IMR-90 (cell line): ENCODE results near the gene BCAS3. TPM values are rescaled to one million over a fixed set of nuclear protein-coding genes. Genes with fewer than 3 reads are reported as not detected.

Experiments used
- ATAC-seq: fragments of 200-7000 bp; cut with Tn5 transposase; 2 replicates; pipeline ENCODE4 v1.9.1; 2020; ENCODE audit warnings: low read depth, mild to moderate bottlenecking, moderate library complexity
- BruUV-seq: library from RNA; stranded (reverse); fragments of 400-500 nt; replicated peaks from 2 replicates; lab custom pipeline; 2021; lab: Mats Ljungman, UMichigan
- CTCF ChIA-PET: fragments of 300-600 bp; formaldehyde crosslinking; extraction: SDS; loops from one replicate; lab custom pipeline; 2021; ENCODE audit warnings: antibody characterized with exemption; lab: Yijun Ruan, JAX
- POLR2A ChIA-PET: fragments of 300-600 bp; sonication (Branson Sonifier 250); formaldehyde crosslinking; loops from one replicate; lab custom pipeline; 2022; ENCODE audit warnings: antibody characterized with exemption; ENCODE audit not compliant: unreplicated experiment; lab: Charles Lee
- DNase-seq: peaks from one replicate; pipeline ENCODE4 v3.0.0; 2013
- H2AFZ ChIP-seq: replicated peaks from 2 replicates; pipeline ENCODE3; 2013; ENCODE audit warnings: low read length, mild to moderate bottlenecking; ENCODE audit not compliant: poor library complexity
- H2AK5ac ChIP-seq: 2 replicates; pipeline ENCODE4 v1.6.1; 2013; ENCODE audit warnings: low read depth, low read length, inconsistent platforms
- H2AK9ac ChIP-seq: replicated peaks from 2 replicates; pipeline ENCODE3; 2013; ENCODE audit warnings: mild to moderate bottlenecking, low read depth, low read length, moderate library complexity; ENCODE audit not compliant: poor library complexity
- H2BK120ac ChIP-seq: 2 replicates; pipeline ENCODE4 v1.6.1; 2013; ENCODE audit warnings: low read depth, low read length, inconsistent platforms
- H2BK15ac ChIP-seq: 3 replicates; pipeline ENCODE4 v1.6.1; 2013; ENCODE audit warnings: low read depth, low read length, inconsistent platforms
- H2BK20ac ChIP-seq: 2 replicates; pipeline ENCODE4 v1.6.1; 2013; ENCODE audit warnings: low read depth, mild to moderate bottlenecking, inconsistent platforms, low read length, moderate library complexity
- H2BK5ac ChIP-seq: 2 replicates; pipeline ENCODE4 v1.6.1; 2013; ENCODE audit warnings: mild to moderate bottlenecking, low read depth, low read length, inconsistent platforms; ENCODE audit not compliant: poor library complexity, severe bottlenecking
- H3K14ac ChIP-seq: replicated peaks from 2 replicates; pipeline ENCODE4 v1.6.1; 2013; ENCODE audit warnings: low read depth, low read length, inconsistent platforms
- H3K18ac ChIP-seq: 2 replicates; pipeline ENCODE4 v1.6.1; 2013; ENCODE audit warnings: low read depth, low read length, control low read depth
- H3K23ac ChIP-seq: 2 replicates; pipeline ENCODE4 v1.6.1; 2013; ENCODE audit warnings: low read depth, low read length, inconsistent platforms
- H3K27ac ChIP-seq: 2 replicates; pipeline ENCODE4 v1.5.1; 2013; ENCODE audit warnings: mild to moderate bottlenecking, control low read depth, low read length; ENCODE audit not compliant: insufficient read depth
- H3K27me3 ChIP-seq: 2 replicates; pipeline ENCODE4 v1.6.1; 2013; ENCODE audit warnings: low read length; ENCODE audit not compliant: control insufficient read depth, insufficient read depth
- H3K36me3 ChIP-seq: 2 replicates; pipeline ENCODE4 v1.6.1; 2013; ENCODE audit warnings: low read length, mixed read lengths; ENCODE audit not compliant: control insufficient read depth, insufficient read depth
- H3K4ac ChIP-seq: 2 replicates; pipeline ENCODE4 v1.6.1; 2013; ENCODE audit warnings: low read depth, low read length, inconsistent platforms
- H3K4me1 ChIP-seq: 2 replicates; pipeline ENCODE4 v1.6.1; 2013; ENCODE audit warnings: low read length, mixed read lengths; ENCODE audit not compliant: control insufficient read depth, insufficient read depth
- H3K4me2 ChIP-seq: 2 replicates; pipeline ENCODE4 v1.6.1; 2013; ENCODE audit warnings: low read depth, mild to moderate bottlenecking, control low read depth, low read length, moderate library complexity
- H3K4me3 ChIP-seq: 2 replicates; pipeline ENCODE4 v1.5.1; 2013; ENCODE audit warnings: low read depth, mild to moderate bottlenecking, control low read depth, low read length, moderate library complexity; ENCODE audit not compliant: insufficient read depth
- H3K56ac ChIP-seq: 2 replicates; pipeline ENCODE4 v1.6.1; 2013; ENCODE audit warnings: low read length, inconsistent platforms; ENCODE audit not compliant: insufficient read depth; ENCODE audit errors: extremely low read depth
- H3K79me1 ChIP-seq, 2 experiments: 2 replicates each; pipeline ENCODE4 v1.6.1; 2013; ENCODE audit warnings: low read length in 2 of 2, inconsistent platforms in 1 of 2, low read depth in 1 of 2
- H3K9ac ChIP-seq: 2 replicates; pipeline ENCODE4 v1.6.1; 2013; ENCODE audit warnings: low read depth, low read length, control low read depth
- H3K9me1 ChIP-seq: 2 replicates; pipeline ENCODE4 v1.6.1; 2013; ENCODE audit warnings: low read length, inconsistent platforms; ENCODE audit not compliant: insufficient read depth
- H3K9me3 ChIP-seq: 2 replicates; pipeline ENCODE4 v1.6.1; 2013; ENCODE audit warnings: low read length; ENCODE audit not compliant: control insufficient read depth, insufficient read depth
- H4K20me1 ChIP-seq: 2 replicates; pipeline ENCODE4 v1.6.1; 2013; ENCODE audit warnings: low read length, inconsistent platforms; ENCODE audit not compliant: insufficient read depth
- H4K5ac ChIP-seq: 2 replicates; pipeline ENCODE4 v1.6.1; 2013; ENCODE audit warnings: mild to moderate bottlenecking, low read depth, low read length, control low read depth
- H4K8ac ChIP-seq, 2 experiments: 2 replicates each; pipeline ENCODE4 v1.6.1; 2013; ENCODE audit warnings: low read depth in 2 of 2, low read length in 2 of 2, control low read depth in 1 of 2, inconsistent platforms in 1 of 2
- H4K91ac ChIP-seq: 2 replicates; pipeline ENCODE4 v1.6.1; 2013; ENCODE audit warnings: low read depth, low read length, inconsistent platforms; ENCODE audit not compliant: insufficient read depth
- CHD1 ChIP-seq: IDR thresholded peaks from 2 replicates; pipeline ENCODE4 v1.6.1; 2012; ENCODE audit warnings: low read depth, low read length, improper control_type of control experiment
- MAFK ChIP-seq: IDR thresholded peaks from 2 replicates; pipeline ENCODE4 v1.6.1; 2012; ENCODE audit warnings: low read depth, low read length, improper control_type of control experiment
- MAZ ChIP-seq: IDR thresholded peaks from 2 replicates; pipeline ENCODE4 v1.6.1; 2012; ENCODE audit warnings: low read depth, mild to moderate bottlenecking, low read length, improper control_type of control experiment, moderate library complexity, borderline replicate concordance
- RCOR1 ChIP-seq: IDR thresholded peaks from 2 replicates; pipeline ENCODE4 v1.6.1; 2012; ENCODE audit warnings: mild to moderate bottlenecking, low read length, improper control_type of control experiment; ENCODE audit not compliant: insufficient replicate concordance
- USF2 ChIP-seq: fragments of 150-350 bp; IDR thresholded peaks from 2 replicates; pipeline ENCODE4 v1.6.1; 2017; ENCODE audit warnings: mild to moderate bottlenecking, antibody characterized with exemption, low read length, low read depth
- WGBS, 2 experiments: methylation state at CpG; one replicate each; pipeline versions ENCODE4 v1.1.5 to v1.1.7; 2013; ENCODE audit warnings: missing lambda C conversion rate in 2 of 2; ENCODE audit not compliant: insufficient read length in 1 of 2; ENCODE audit errors: extremely low coverage in 2 of 2; 5-methylcytosine and 5-hydroxymethylcytosine counted together
- dilution Hi-C: fragments of 300-500 bp; cut with HindIII; formaldehyde crosslinking; loops from one replicate; pipeline ENCODE4 v1.14.3; 2018; ENCODE audit warnings: low sequenced_read_pairs; ENCODE audit not compliant: unreplicated experiment
- in situ Hi-C: fragments of 300-500 bp; cut with MboI; formaldehyde crosslinking; loops from 3 replicates; pipeline ENCODE4 v1.14.3; 2019; ENCODE audit warnings: low sequenced_read_pairs, inconsistent platforms, mixed read lengths
- intact Hi-C: fragments of 100-400 bp; cut with micrococcal nuclease; formaldehyde crosslinking; loops from 2 replicates; pipeline ENCODE4 v1.10.0; 2022
- polyA plus RNA-seq, 3 experiments: library from polyadenylated mRNA; depleted of rRNA; stranded (reverse); fragments of >200 nt; gene quantifications; 2 replicates each; pipeline ENCODE4 v1.2.3, GENCODE V29; 2012; ENCODE audit warnings: low replicate concordance in 1 of 3
- total RNA-seq: library from RNA; depleted of rRNA; stranded (reverse); fragments of >200 nt; gene quantifications from 2 replicates; pipeline ENCODE4 v1.2.3, GENCODE V29; 2012

Gene BCAS3
- total and polyA plus RNA-seq, 2 of the 4 experiments (the other 2 are of a cell fraction): 6.3 to 27.1 TPM

GRCh38 chr17:60845012-60845411 is 167.4 kb downstream of the BCAS3 start:
- no peak overlapping the region for H4K8ac ChIP-seq
- in situ Hi-C loops (no loop called here), intact Hi-C loops (no loop called here), dilution Hi-C loops (no loop called here)
- H3K56ac ChIP-seq: no peak overlapping the region
- no peak overlapping the region for H3K27ac ChIP-seq
- no peaks in the 10 kb centered on the region for H3K4me1 ChIP-seq
- no peak overlapping the region for H2BK5ac ChIP-seq
- no peak overlapping the region for H3K4me3 ChIP-seq
- no peak overlapping the region for H3K4me2 ChIP-seq
- TF ChIP-seq MAFK: no peak
- no peak for TF ChIP-seq CHD1
- no peak for TF ChIP-seq RCOR1
- TF ChIP-seq USF2: no peak
- no peak for TF ChIP-seq MAZ
- H2BK20ac ChIP-seq: no peak overlapping the region
- no peak overlapping the region for H2BK120ac ChIP-seq
- H3K79me1 ChIP-seq: no peaks in the 10 kb centered on the region
- no peak overlapping the region for H2AFZ ChIP-seq
- 0 out of 2 replicates have a peak, but pooled peaks cover 4% of the 10 kb centered on the region for H3K9me1 ChIP-seq
- no peak overlapping the region for H2BK15ac ChIP-seq
- peak overlapping the region; percentile 82; the same call in 1 of the 2 replicates for H3K18ac ChIP-seq
- no peak for DNase-seq
- ATAC-seq: no peak
- no peak overlapping the region for H3K4ac ChIP-seq
- H3K27me3 ChIP-seq: no peaks in the 10 kb centered on the region
- H2AK9ac ChIP-seq: no peak overlapping the region
- ChIA-PET CTCF (no interaction called here), POLR2A (no interaction called here)
- WGBS, 2 experiments: no CpG with 5 or more reads among the region's 6 CpGs
- H3K14ac ChIP-seq: no peak overlapping the region
- H2AK5ac ChIP-seq: no peak overlapping the region
- BruUV-seq: no TSS peak
- H3K36me3 ChIP-seq: no peaks in the 10 kb centered on the region
- no peaks in the 10 kb centered on the region for H4K20me1 ChIP-seq
- no peak overlapping the region for H3K23ac ChIP-seq
- H4K5ac ChIP-seq: no peak overlapping the region; the same call in 1 of the 2 replicates
- H4K91ac ChIP-seq: no peak overlapping the region
- H3K9me3 ChIP-seq: no peaks in the 10 kb centered on the region
- H3K9ac ChIP-seq: no peak overlapping the region
